ENCODE data around the gene MESD. TPM values are rescaled to one million over a fixed set of nuclear protein-coding genes. Genes with fewer than 3 reads are reported as not detected.

MESD gene
- polyA plus RNA-seq, 1 experiment = 11.0 TPM

GRCh38 chr15:80992441-80992840, 2.8 kb upstream of the MESD start:
- POLR2A ChIA-PET = no interaction called here
- Histone ChIP-seq H3K4me3 (ENCODE audit: low read depth, low read length) (no peak overlapping the region), H3K27me3 (ENCODE audit: control insufficient read depth, insufficient read depth, low read length) (no peaks in the 10 kb centered on the region), H3K36me3 (ENCODE audit: control insufficient read depth, insufficient read depth, low read length) (no peaks in the 10 kb centered on the region)
- CTCF ChIA-PET = interaction anchor here (1.1 kb wide), 1 partner anchor 274 kb away, joined by 8 read pairs; no protein-coding TSS in a partner anchor
- TF ChIP-seq CTCF (IDR thresholded peaks at IDR 0.05; ENCODE audit: insufficient read depth, low read depth, low read length) = no peak
- DNase-seq (ENCODE audit: low read depth) = no peak

DNA sequence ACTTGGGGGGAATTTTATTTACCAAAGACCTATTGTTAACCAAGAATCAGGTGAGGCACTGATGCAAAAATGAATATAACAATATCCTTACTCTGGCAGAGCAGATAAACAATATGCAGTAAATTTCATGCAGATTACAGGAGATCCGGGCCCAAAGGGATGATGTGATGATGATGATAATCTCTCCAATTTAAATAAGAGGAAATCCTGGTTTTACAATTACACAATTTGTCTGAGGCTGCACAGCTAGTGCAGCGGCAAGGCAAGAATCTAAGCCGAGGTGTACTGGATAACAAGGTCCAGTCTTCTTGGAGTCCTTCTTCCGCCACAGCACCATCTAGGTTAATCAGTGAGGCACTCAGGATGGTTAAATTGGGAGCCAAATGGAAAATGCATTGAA, 2.4 kb upstream of the MESD start:
- no peaks in the 10 kb centered on the region for H3K27me3 ChIP-seq (ENCODE audit: control insufficient read depth, insufficient read depth, low read length)
- no peaks in the 10 kb centered on the region for H3K36me3 ChIP-seq (ENCODE audit: control insufficient read depth, insufficient read depth, low read length)
- TF ChIP-seq CTCF (IDR thresholded peaks at IDR 0.05; ENCODE audit: insufficient read depth, low read depth, low read length) = no peak
- no peak overlapping the region for H3K4me3 ChIP-seq (ENCODE audit: low read depth, low read length)
- no peak for DNase-seq (ENCODE audit: low read depth)
- ChIA-PET POLR2A (interaction anchor here (0.6 kb wide), 1 partner anchor 925 kb away, joined by 3 read pairs; no protein-coding TSS in a partner anchor), CTCF (interaction anchor here (1.1 to 1.7 kb wide), 3 partner anchors 13 to 274 kb away, joined by 3 to 12 read pairs (median 8); no protein-coding TSS in a partner anchor)

DNA sequence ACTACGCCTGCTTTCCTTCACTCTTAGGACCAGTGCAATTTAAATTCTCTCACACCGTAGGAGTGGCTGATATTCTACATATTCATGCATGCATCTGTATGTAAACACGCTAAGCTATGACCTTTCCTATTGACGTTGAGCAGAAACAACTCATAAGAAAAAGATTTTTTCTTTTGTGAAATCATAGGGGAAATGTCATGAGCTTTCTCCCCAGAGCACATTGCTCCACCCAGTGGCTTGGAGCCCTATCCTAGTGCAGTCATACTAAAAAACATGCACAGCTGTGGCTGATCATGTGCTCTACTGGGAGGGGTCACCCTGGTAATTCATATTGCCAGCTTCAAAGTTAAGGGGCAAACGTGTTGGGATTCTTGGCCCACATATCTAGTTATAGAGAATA, 1.8 kb upstream of the MESD start:
- TF ChIP-seq CTCF (IDR thresholded peaks at IDR 0.05; ENCODE audit: insufficient read depth, low read depth, low read length) = peak; percentile 22; the same call in 1 of the 2 replicates
- ChIA-PET CTCF (interaction anchor here (1.1 to 1.7 kb wide), 3 partner anchors 12 to 275 kb away, joined by 3 to 12 read pairs (median 8); no protein-coding TSS in a partner anchor), POLR2A (interaction anchor here (0.6 kb wide), 1 partner anchor 924 kb away, joined by 3 read pairs; no protein-coding TSS in a partner anchor)
- H3K4me3 ChIP-seq (ENCODE audit: low read depth, low read length) = no peak overlapping the region
- no peaks in the 10 kb centered on the region for H3K27me3 ChIP-seq (ENCODE audit: control insufficient read depth, insufficient read depth, low read length)
- DNase-seq (ENCODE audit: low read depth) = no peak
- H3K36me3 ChIP-seq (ENCODE audit: control insufficient read depth, insufficient read depth, low read length) = no peaks in the 10 kb centered on the region

GRCh38 chr15:80990955-80991354, 1.3 kb upstream of the MESD start:
- CTCF ChIA-PET = interaction anchor here (0.9 to 1.7 kb wide), 3 partner anchors 10 to 21 kb away, joined by 3 to 12 read pairs (median 3); partner anchors contain the start of gene TLNRD1
- H3K4me3 ChIP-seq (ENCODE audit: low read depth, low read length) = no peak overlapping the region
- H3K27me3 ChIP-seq (ENCODE audit: control insufficient read depth, insufficient read depth, low read length) = no peaks in the 10 kb centered on the region
- TF ChIP-seq CTCF (IDR thresholded peaks at IDR 0.05; ENCODE audit: insufficient read depth, low read depth, low read length) = no peak
- DNase-seq (ENCODE audit: low read depth) = no peak
- no peaks in the 10 kb centered on the region for H3K36me3 ChIP-seq (ENCODE audit: control insufficient read depth, insufficient read depth, low read length)
- POLR2A ChIA-PET = no interaction called here

GRCh38 chr15:80989081-80989517, 520 bp downstream of the MESD start:
- Histone ChIP-seq H3K27me3 (ENCODE audit: control insufficient read depth, insufficient read depth, low read length) (no peaks in the 10 kb centered on the region), H3K36me3 (ENCODE audit: control insufficient read depth, insufficient read depth, low read length) (no peaks in the 10 kb centered on the region), H3K4me3 (ENCODE audit: low read depth, low read length) (peak overlapping the region; percentile 65)
- CTCF ChIA-PET = interaction anchor here (2.7 kb wide), 1 partner anchor 277 kb away, joined by 9 read pairs; no protein-coding TSS in a partner anchor
- DNase-seq (ENCODE audit: low read depth) = no peak
- POLR2A ChIA-PET = no interaction called here
- no peak for TF ChIP-seq CTCF (IDR thresholded peaks at IDR 0.05; ENCODE audit: insufficient read depth, low read depth, low read length)

All from BJ (cell line).